ENCODE measurements around the gene CD81.

CD81 gene

GRCh38 chr11:2425506-2425905 lies 48.4 kb downstream of the CD81 start:
- H3K4me3 Mint-ChIP-seq = no peak overlapping the region
- DNase-seq (no peak), ATAC-seq (replicated peaks) (no peak)
- H3K27ac Mint-ChIP-seq = no peak overlapping the region
- no peaks in the 10 kb centered on the region for H3K9me3 Mint-ChIP-seq
- no peaks in the 10 kb centered on the region for H3K36me3 Mint-ChIP-seq
- H3K27me3 Mint-ChIP-seq = peaks cover 0 to 13% of the 10 kb centered on the region in 2 donors
- peaks cover 1 to 4% of the 10 kb centered on the region in 2 donors for H3K4me1 Mint-ChIP-seq

- Mint-ChIP-seq H3K27ac (no peak overlapping the region), H3K4me3 (no peak overlapping the region), H3K4me1 (no peaks in the 10 kb centered on the region), H3K27me3 (peaks cover 0 to 13% of the 10 kb centered on the region in 2 donors), H3K36me3 (no peaks in the 10 kb centered on the region), H3K9me3 (no peaks in the 10 kb centered on the region)
- ATAC-seq (replicated peaks) (no peak), DNase-seq (no peak)
Measured at GRCh38 chr11:2426221-2426620, 49.1 kb downstream of the CD81 start.

GRCh38 chr11:2426826-2427521 lies 49.9 kb downstream of the CD81 start:
- no peaks in the 10 kb centered on the region for H3K4me1 Mint-ChIP-seq
- no peak overlapping the region for H3K27ac Mint-ChIP-seq
- no peaks in the 10 kb centered on the region for H3K9me3 Mint-ChIP-seq
- DNase-seq (no peak), ATAC-seq (replicated peaks) (no peak)
- peaks cover 0 to 9% of the 10 kb centered on the region in 2 donors for H3K27me3 Mint-ChIP-seq
- H3K4me3 Mint-ChIP-seq = no peak overlapping the region
- H3K36me3 Mint-ChIP-seq = no peaks in the 10 kb centered on the region

- no peaks in the 10 kb centered on the region for H3K36me3 Mint-ChIP-seq
- no peaks in the 10 kb centered on the region for H3K4me1 Mint-ChIP-seq
- H3K4me3 Mint-ChIP-seq = no peak overlapping the region
- peaks cover 0 to 9% of the 10 kb centered on the region in 2 donors for H3K27me3 Mint-ChIP-seq
- ATAC-seq (replicated peaks) = peak; percentile 8 to 20
- no peak overlapping the region for H3K27ac Mint-ChIP-seq
- no peaks in the 10 kb centered on the region for H3K9me3 Mint-ChIP-seq
- no peak for DNase-seq
Measured at GRCh38 chr11:2427721-2428321, 50.7 kb downstream of the CD81 start.

- ATAC-seq (replicated peaks) = peak; percentile 94 to 96
- H3K27ac Mint-ChIP-seq = no peak overlapping the region
- H3K27me3 Mint-ChIP-seq = peaks cover 0 to 9% of the 10 kb centered on the region in 2 donors
- peak; percentile 63 for DNase-seq
- no peaks in the 10 kb centered on the region for H3K4me1 Mint-ChIP-seq
- H3K36me3 Mint-ChIP-seq = no peaks in the 10 kb centered on the region
- no peak overlapping the region for H3K4me3 Mint-ChIP-seq
- H3K9me3 Mint-ChIP-seq = no peaks in the 10 kb centered on the region
Measured at GRCh38 chr11:2428322-2428795, 51.2 kb downstream of the CD81 start.

- Mint-ChIP-seq H3K27ac (no peak overlapping the region), H3K4me3 (no peak overlapping the region), H3K36me3 (no peaks in the 10 kb centered on the region), H3K9me3 (no peaks in the 10 kb centered on the region), H3K27me3 (no peaks in the 10 kb centered on the region), H3K4me1 (no peaks in the 10 kb centered on the region)
- no peak for DNase-seq
- ATAC-seq (replicated peaks) = no peak
Measured at GRCh38 chr11:2431395-2431794, 54.3 kb downstream of the CD81 start.

- DNase-seq (no peak), ATAC-seq (replicated peaks) (no peak)
- H3K27me3 Mint-ChIP-seq = peaks cover 0 to 2% of the 10 kb centered on the region in 2 donors
- H3K36me3 Mint-ChIP-seq = no peaks in the 10 kb centered on the region
- H3K4me3 Mint-ChIP-seq = no peak overlapping the region
- no peak overlapping the region for H3K27ac Mint-ChIP-seq
- no peaks in the 10 kb centered on the region for H3K4me1 Mint-ChIP-seq
- no peaks in the 10 kb centered on the region for H3K9me3 Mint-ChIP-seq
Measured at GRCh38 chr11:2432171-2432621, 55.1 kb downstream of the CD81 start.

- no peaks in the 10 kb centered on the region for H3K4me1 Mint-ChIP-seq
- H3K9me3 Mint-ChIP-seq = no peaks in the 10 kb centered on the region
- ATAC-seq (replicated peaks) = no peak
- peaks cover 0 to 5% of the 10 kb centered on the region in 2 donors for H3K27me3 Mint-ChIP-seq
- no peak overlapping the region for H3K27ac Mint-ChIP-seq
- no peak for DNase-seq
- H3K36me3 Mint-ChIP-seq = no peaks in the 10 kb centered on the region
- H3K4me3 Mint-ChIP-seq = no peak overlapping the region
Measured at GRCh38 chr11:2432628-2433071, 55.5 kb downstream of the CD81 start.

- Mint-ChIP-seq H3K4me1 (no peaks in the 10 kb centered on the region), H3K27me3 (peaks cover 0 to 5% of the 10 kb centered on the region in 2 donors), H3K36me3 (no peaks in the 10 kb centered on the region), H3K9me3 (no peaks in the 10 kb centered on the region), H3K4me3 (no peak overlapping the region), H3K27ac (no peak overlapping the region)
- ATAC-seq (replicated peaks) (no peak), DNase-seq (no peak)
Measured at GRCh38 chr11:2433106-2433925, 56.2 kb downstream of the CD81 start.

GRCh38 chr11:2434008-2434407 lies 56.9 kb downstream of the CD81 start:
- Mint-ChIP-seq H3K27ac (no peak overlapping the region), H3K36me3 (no peaks in the 10 kb centered on the region), H3K4me3 (no peak overlapping the region), H3K9me3 (no peaks in the 10 kb centered on the region), H3K4me1 (no peaks in the 10 kb centered on the region), H3K27me3 (peaks cover 0 to 5% of the 10 kb centered on the region in 2 donors)
- ATAC-seq (replicated peaks) = no peak
- DNase-seq = no peak

- H3K9me3 Mint-ChIP-seq = no peaks in the 10 kb centered on the region
- H3K27me3 Mint-ChIP-seq = peaks cover 0 to 5% of the 10 kb centered on the region in 2 donors
- DNase-seq = no peak
- H3K27ac Mint-ChIP-seq = no peak overlapping the region
- no peak for ATAC-seq (replicated peaks)
- no peaks in the 10 kb centered on the region for H3K4me1 Mint-ChIP-seq
- no peak overlapping the region for H3K4me3 Mint-ChIP-seq
- H3K36me3 Mint-ChIP-seq = no peaks in the 10 kb centered on the region
Measured at GRCh38 chr11:2434506-2435255, 57.6 kb downstream of the CD81 start.

- peaks cover 0 to 1% of the 10 kb centered on the region in 2 donors for H3K9me3 Mint-ChIP-seq
- no peak overlapping the region for H3K27ac Mint-ChIP-seq
- DNase-seq = no peak
- H3K36me3 Mint-ChIP-seq = no peaks in the 10 kb centered on the region
- ATAC-seq (replicated peaks) = no peak
- H3K4me3 Mint-ChIP-seq = no peak overlapping the region
- peaks cover 2 to 7% of the 10 kb centered on the region in 2 donors for H3K27me3 Mint-ChIP-seq
- no peaks in the 10 kb centered on the region for H3K4me1 Mint-ChIP-seq
Measured at GRCh38 chr11:2435288-2436012, 58.3 kb downstream of the CD81 start.

GRCh38 chr11:2436013-2436520 lies 59.0 kb downstream of the CD81 start:
- no peak overlapping the region for H3K27ac Mint-ChIP-seq
- no peak for DNase-seq
- peaks cover 0 to 1% of the 10 kb centered on the region in 2 donors for H3K9me3 Mint-ChIP-seq
- ATAC-seq (replicated peaks) = no peak
- no peak overlapping the region for H3K4me3 Mint-ChIP-seq
- H3K4me1 Mint-ChIP-seq = no peaks in the 10 kb centered on the region
- H3K36me3 Mint-ChIP-seq = no peaks in the 10 kb centered on the region
- H3K27me3 Mint-ChIP-seq = peaks cover 5 to 13% of the 10 kb centered on the region in 2 donors

Data from stimulated activated naive B cell treated with anti-CD40 and anti-IgM and Interleukin-4, amounts not matched to agents 10 μg/mL and 1 μg/mL and 100 μg/mL, for 72 hours (primary cell).